Breast epithelium (tissue), 4 donors: Measurements from ENCODE around the gene MAP3K5. TPM values are rescaled to one million over a fixed set of nuclear protein-coding genes. Genes with fewer than 3 reads are reported as not detected.

Experiments
- DNase-seq, 2 donors: peaks; one replicate each; pipeline ENCODE4 v3.0.0-alpha.2; 2019; ENCODE audit warnings: low spot score in 2 of 2
- H3K27ac ChIP-seq, 2 donors: fragments of 200-600 bp; sonication (generic) in 1 of 2; one replicate each; pipeline ENCODE4 v1.5.1; 2016 to 2019; ENCODE audit warnings: mild to moderate bottlenecking in 1 of 2
- H3K27me3 ChIP-seq, 2 donors: fragments of 200-600 bp; sonication (generic) in 1 of 2; one replicate each; pipeline versions ENCODE4 v1.5.1 to v1.6.0; 2017 to 2019; ENCODE audit warnings: control low read depth in 1 of 2, mild to moderate bottlenecking in 1 of 2
- H3K36me3 ChIP-seq: fragments of 200-600 bp; one replicate; pipeline ENCODE4 v1.5.1; 2019
- H3K4me1 ChIP-seq, 2 donors: fragments of 200-600 bp; sonication (generic); one replicate each; pipeline ENCODE4 v1.5.1; 2016 to 2019; ENCODE audit warnings: control low read depth in 1 of 2
- H3K4me3 ChIP-seq, 3 donors: fragments of 200-600 bp; sonication (generic); 1 replicate in 2 of 3; 2 replicates in 1 of 3; pipeline ENCODE4 v1.5.1; 2016 to 2019; ENCODE audit warnings: mild to moderate bottlenecking in 3 of 3, moderate library complexity in 2 of 3
- H3K9me3 ChIP-seq, 2 donors: fragments of 200-600 bp; sonication (generic) in 1 of 2; one replicate each; pipeline ENCODE4 v1.5.1; 2016 to 2019; ENCODE audit warnings: control low read depth in 1 of 2
- CTCF ChIP-seq, 3 donors: fragments of 450-650 bp; IDR thresholded peaks; one replicate each; pipeline ENCODE4 v1.5.1; 2016 to 2017; ENCODE audit warnings: antibody characterized with exemption in 3 of 3, mild to moderate bottlenecking in 3 of 3, moderate library complexity in 3 of 3
- POLR2A ChIP-seq: fragments of 450-650 bp; IDR thresholded peaks from one replicate; pipeline ENCODE4 v1.6.1; 2016; ENCODE audit warnings: antibody characterized with exemption, mild to moderate bottlenecking, moderate library complexity
- POLR2AphosphoS5 ChIP-seq, 3 donors: sonication (generic); formaldehyde crosslinking; IDR thresholded peaks; one replicate each; pipeline ENCODE4 v1.6.1; 2017; ENCODE audit warnings: antibody characterized with exemption in 3 of 3
- intact Hi-C: fragments of 100-400 bp; cut with DNase I; formaldehyde crosslinking; loops from one replicate; pipeline ENCODE4 v1.15.1; 2023; ENCODE audit warnings: low total_unique reads
- total RNA-seq, 3 donors: library from RNA; depleted of rRNA; stranded (reverse); fragments of >200 nt; gene quantifications; one replicate each; pipeline ENCODE4 v1.1.0, GENCODE V29; 2016

Gene MAP3K5
- total RNA-seq, 3 donors from 2014 or later = 18.6 to 40.0 (median 33.2) TPM

- TF ChIP-seq POLR2AphosphoS5 (IDR thresholded peaks at IDR 0.05) (no peak), POLR2A (no peak), CTCF (IDR thresholded peaks at IDR 0.05) (no peak)
- no peak for DNase-seq
- intact Hi-C loops = no loop called here
Measured at GRCh38 chr6:136749359-136749997, 42.8 kb downstream of the MAP3K5 start.

DNA sequence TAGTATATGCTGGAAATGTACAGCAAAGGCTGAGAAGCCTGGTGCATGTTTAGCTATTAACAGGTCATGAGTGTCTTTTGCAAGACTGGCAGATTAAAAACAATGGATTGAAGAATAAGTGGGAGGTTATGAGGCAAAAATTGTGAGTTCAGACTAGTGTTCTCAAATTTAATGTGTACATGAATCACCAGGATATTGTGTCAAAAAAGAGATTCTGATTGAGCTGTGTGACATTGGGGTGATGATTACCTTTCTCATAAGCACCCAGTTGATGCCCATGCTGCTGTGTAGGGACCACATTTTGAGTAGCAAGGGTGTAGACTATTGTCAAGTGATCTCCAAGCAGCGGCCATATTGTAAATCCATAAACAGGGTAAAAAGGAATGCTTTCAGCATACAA, 44.8 kb downstream of the MAP3K5 start:
- no peak for TF ChIP-seq CTCF (IDR thresholded peaks at IDR 0.05)
- no peak for TF ChIP-seq POLR2AphosphoS5 (IDR thresholded peaks at IDR 0.05)
- TF ChIP-seq POLR2A = no peak
- Histone ChIP-seq H3K4me3 (no peak overlapping the region), H3K4me1 (no peaks in the 10 kb centered on the region), H3K36me3 (no peaks in the 10 kb centered on the region), H3K27ac (no peak overlapping the region), H3K9me3 (no peaks in the 10 kb centered on the region), H3K27me3 (no peaks in the 10 kb centered on the region)
- DNase-seq = no peak
- intact Hi-C loops = no loop called here

More at GRCh38 chr6:136749359-136749997, 42.8 kb downstream of the MAP3K5 start:
- Histone ChIP-seq H3K9me3 (no peaks in the 10 kb centered on the region), H3K4me3 (no peak overlapping the region), H3K4me1 (no peaks in the 10 kb centered on the region), H3K36me3 (no peaks in the 10 kb centered on the region), H3K27me3 (no peaks in the 10 kb centered on the region), H3K27ac (peak overlapping the region in 1 of 2 donors; percentile 61)

- Histone ChIP-seq H3K9me3 (no peaks in the 10 kb centered on the region), H3K4me3 (no peak overlapping the region), H3K36me3 (no peaks in the 10 kb centered on the region), H3K4me1 (no peaks in the 10 kb centered on the region), H3K27me3 (no peaks in the 10 kb centered on the region), H3K27ac (no peak overlapping the region)
- intact Hi-C loops = no loop called here
- DNase-seq = no peak
- no peak for TF ChIP-seq POLR2AphosphoS5 (IDR thresholded peaks at IDR 0.05)
- no peak for TF ChIP-seq CTCF (IDR thresholded peaks at IDR 0.05)
- TF ChIP-seq POLR2A = no peak
Measured at GRCh38 chr6:136745300-136745699, 47.0 kb downstream of the MAP3K5 start.

DNA sequence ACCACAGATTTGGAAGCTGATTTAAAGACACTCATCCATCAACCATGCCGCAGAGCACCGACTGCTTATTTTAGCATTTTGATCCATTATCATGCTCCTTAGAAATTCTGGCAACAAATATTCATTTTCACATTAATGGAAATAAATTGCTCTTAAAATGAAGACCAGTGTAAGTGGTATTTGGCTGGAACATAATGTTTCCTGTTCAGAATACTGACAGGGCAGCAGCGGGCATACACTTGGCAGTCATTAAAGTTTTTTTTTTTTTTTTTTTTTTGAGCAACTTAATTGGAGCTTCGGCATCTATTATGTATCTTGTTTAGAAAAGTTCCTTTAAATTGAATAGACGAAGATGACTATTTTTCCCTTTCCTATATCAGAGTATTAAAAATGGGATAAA, 47.4 kb downstream of the MAP3K5 start:
- H3K27ac ChIP-seq = no peak overlapping the region
- no peaks in the 10 kb centered on the region for H3K36me3 ChIP-seq
- intact Hi-C loops = no loop called here
- no peaks in the 10 kb centered on the region for H3K4me1 ChIP-seq
- no peak for DNase-seq
- H3K4me3 ChIP-seq = no peak overlapping the region
- TF ChIP-seq POLR2A (no peak), POLR2AphosphoS5 (IDR thresholded peaks at IDR 0.05) (no peak), CTCF (IDR thresholded peaks at IDR 0.05) (no peak)
- H3K9me3 ChIP-seq = no peaks in the 10 kb centered on the region
- H3K27me3 ChIP-seq = no peaks in the 10 kb centered on the region

DNA sequence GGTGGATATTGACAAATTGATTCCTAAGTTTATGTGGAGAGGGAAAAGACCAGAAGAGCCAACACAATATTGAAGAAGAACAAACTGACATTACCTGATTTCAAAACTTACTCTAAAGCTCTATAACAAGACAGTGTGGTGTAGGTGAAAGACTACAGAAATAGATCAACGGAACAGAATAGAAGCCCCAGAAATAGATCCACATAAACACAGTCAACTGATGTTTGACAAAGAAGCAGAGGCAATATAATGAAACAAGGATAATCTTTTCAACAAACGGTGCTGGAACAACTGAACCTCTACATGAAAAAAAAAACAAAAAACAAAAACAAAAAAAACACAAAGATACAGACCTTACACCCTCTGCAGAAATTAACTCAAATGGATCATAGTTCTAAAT, 50.2 kb downstream of the MAP3K5 start:
- Histone ChIP-seq H3K4me1 (peaks cover 0 to 3% of the 10 kb centered on the region in 2 donors), H3K36me3 (no peaks in the 10 kb centered on the region), H3K4me3 (no peak overlapping the region), H3K27ac (no peak overlapping the region), H3K9me3 (no peaks in the 10 kb centered on the region), H3K27me3 (no peaks in the 10 kb centered on the region)
- intact Hi-C loops = no loop called here
- TF ChIP-seq POLR2AphosphoS5 (IDR thresholded peaks at IDR 0.05) = no peak
- TF ChIP-seq CTCF (IDR thresholded peaks at IDR 0.05) = no peak
- no peak for TF ChIP-seq POLR2A
- no peak for DNase-seq
